ENCODE measurements around the gene AQR.
"Not testable (repeated sequence)": the region's sequence is repeated elsewhere in the genome, so short reads cannot be mapped to it uniquely, and the experiment has no call there.

The AQR gene

GRCh38 chr15:34865531-34865930 is 104.0 kb downstream of the AQR start:
- DNase-seq: no peak

- DNase-seq: no peak
Measured at GRCh38 chr15:34861214-34861613, 108.3 kb downstream of the AQR start.

- no peak for DNase-seq
Measured at GRCh38 chr15:34855893-34856292, 113.6 kb downstream of the AQR start.

- no peak for DNase-seq
Measured at GRCh38 chr15:34855413-34855812, 114.1 kb downstream of the AQR start.

- no peak for DNase-seq
Measured at GRCh38 chr15:34854232-34854631, 115.3 kb downstream of the AQR start.

GRCh38 chr15:34853001-34853758 is 116.4 kb downstream of the AQR start:
- no peak for DNase-seq

DNA sequence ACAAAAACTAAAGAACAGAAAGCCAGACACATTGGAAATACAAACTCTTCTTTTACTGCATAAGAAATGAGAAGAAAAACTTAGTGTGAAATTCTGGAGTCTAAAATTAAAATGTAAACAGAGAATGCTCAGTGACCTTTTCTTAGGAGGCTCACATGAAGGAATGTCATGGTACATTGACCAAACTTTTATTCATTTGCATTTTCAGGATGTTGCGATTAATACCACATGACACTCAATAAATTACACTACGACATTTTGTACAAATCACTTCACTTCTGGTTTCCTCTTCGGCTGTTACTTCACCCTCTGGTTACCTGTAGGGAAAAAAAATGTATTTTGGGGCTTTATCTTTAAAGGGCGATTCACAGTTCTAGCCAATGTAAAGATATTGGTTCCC is 117.8 kb downstream of the AQR start:
- DNase-seq: no peak

DNA sequence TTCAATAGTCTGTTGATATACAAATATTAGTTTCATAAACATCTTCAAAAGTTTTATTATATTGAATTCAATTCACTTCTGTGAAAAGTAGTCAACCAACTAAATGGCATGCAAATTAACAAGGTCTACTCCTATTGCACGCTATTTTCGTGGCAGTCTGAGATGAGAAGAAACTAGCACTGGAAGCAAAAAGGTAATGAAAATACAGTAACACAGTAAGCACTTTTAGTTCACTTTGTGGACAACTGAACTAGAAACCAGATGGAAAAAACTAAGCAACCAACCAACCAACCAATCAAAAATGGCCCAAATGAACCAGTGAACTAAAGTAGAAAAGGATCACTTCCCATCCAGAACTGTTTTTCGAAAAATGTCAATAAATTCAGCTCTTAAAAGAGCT is 118.5 kb downstream of the AQR start:
- no peak for DNase-seq

DNA sequence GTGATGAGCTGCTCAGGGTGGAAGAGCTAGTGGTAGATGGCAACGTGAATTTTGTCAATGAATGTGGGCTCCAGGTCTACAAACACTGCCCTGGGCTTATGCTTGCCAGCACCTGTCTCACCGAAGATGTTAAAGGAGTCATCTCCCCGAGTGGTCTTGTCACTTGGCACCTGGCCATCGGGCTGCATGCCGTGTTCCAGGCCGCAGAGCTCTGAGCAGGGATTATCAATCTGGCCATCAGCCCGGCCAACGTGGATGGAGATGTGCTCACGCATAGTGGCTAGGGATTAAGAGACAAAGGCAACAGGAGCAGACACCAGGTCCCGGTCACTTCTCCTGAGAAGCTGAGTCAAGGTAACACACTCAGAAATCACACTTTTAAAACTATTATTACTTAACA is 119.4 kb downstream of the AQR start:
- DNase-seq: no peak

DNA sequence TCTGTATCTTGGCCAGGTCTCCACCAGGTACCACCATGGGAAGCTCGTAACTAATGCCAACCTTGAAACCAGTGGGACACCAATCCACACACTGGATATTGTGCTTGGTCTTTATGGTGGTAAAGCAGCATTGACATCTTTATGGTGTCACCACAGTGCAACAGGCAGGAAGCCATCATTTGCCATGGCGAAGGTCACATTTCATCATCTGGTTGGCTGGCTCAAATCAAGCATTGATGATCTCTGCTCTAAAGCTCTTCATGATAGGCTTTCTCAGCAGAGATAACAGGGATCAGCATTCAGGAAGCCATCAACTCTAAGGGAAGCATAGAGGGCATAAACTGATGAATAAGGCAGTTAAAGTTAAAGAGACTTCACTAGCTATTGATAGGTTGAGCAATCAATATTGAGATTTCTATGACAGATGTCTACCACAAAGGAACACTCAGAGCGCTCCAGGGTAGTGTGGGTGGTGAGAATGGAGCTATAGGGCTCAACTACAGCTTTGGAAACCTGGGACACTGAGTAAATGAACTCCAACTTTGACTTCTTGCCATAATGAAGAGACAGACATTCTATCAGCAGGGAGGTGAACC is 120.1 kb downstream of the AQR start:
- DNase-seq: no peak

GRCh38 chr15:34847598-34847997 is 121.9 kb downstream of the AQR start:
- DNase-seq: no peak

DNA sequence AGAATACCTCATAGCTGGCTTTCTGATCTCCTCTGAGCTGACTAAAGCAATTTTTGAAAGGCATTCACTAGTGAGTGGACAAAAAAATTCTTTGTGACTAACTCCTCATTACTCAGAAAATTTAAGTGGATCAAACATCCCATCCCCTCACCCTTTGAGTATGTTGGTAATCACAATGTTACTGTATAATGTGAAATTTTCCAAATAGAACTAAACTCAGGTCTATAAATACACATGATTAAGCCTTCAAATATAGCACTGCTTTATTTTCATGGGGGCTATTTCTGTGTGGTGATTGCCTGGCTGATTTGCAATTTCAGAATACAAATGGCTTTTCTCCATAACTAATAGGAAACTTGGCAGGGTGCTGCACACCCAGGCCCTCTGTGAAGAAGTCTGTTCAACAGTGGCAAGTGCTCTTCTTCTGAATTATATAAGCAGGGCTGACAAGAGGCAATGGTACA is 128.2 kb downstream of the AQR start:
- no peak for DNase-seq

- DNase-seq: no peak
Measured at GRCh38 chr15:34838282-34838681, 131.3 kb downstream of the AQR start.

DNA sequence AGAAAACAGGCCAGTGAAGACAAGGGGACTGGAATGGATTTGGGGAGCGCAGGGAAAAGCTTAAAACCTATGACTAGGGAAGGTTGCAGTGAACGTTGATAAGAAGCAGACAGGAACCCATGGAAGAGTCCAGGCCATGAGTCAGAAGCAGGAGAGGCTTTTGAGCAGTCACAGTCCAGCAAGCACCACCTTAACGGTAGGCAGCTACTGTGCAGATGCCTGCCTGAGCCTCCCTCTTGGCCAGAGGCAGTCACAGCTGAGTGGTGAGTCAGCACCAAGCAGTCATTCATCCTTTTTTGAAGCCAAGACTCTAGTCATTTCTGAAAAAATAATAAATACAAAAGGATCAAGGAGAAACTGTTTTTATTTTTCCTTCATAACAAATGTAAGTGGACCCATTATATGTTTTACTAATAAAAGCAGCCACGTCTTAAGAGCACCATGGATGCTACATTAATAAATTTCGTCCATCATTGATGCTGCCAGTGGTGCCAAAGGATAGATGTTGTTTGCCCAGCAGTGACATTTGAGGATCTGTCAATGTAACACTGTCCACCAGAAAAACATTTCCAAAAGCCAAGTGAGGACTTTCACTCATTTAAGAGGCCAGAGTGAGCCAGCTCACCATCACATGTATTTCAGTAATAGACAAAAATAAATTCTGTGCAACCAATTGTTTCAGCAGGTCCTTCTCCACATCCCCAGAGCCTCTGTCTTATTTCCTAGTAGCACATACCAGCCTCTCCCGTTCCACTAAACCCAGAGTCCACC is 132.1 kb downstream of the AQR start:
- DNase-seq: no peak

- no peak for DNase-seq
Measured at GRCh38 chr15:34828145-34828911, 141.2 kb downstream of the AQR start.

- no peak for DNase-seq
Measured at GRCh38 chr15:34821831-34822230, 147.7 kb downstream of the AQR start.

GRCh38 chr15:34820110-34820509 is 149.4 kb downstream of the AQR start:
- DNase-seq: no peak

GRCh38 chr15:34818526-34818925 is 151.0 kb downstream of the AQR start:
- no peak for DNase-seq

- no peak for DNase-seq
Measured at GRCh38 chr15:34815836-34816235, 153.7 kb downstream of the AQR start.

DNA sequence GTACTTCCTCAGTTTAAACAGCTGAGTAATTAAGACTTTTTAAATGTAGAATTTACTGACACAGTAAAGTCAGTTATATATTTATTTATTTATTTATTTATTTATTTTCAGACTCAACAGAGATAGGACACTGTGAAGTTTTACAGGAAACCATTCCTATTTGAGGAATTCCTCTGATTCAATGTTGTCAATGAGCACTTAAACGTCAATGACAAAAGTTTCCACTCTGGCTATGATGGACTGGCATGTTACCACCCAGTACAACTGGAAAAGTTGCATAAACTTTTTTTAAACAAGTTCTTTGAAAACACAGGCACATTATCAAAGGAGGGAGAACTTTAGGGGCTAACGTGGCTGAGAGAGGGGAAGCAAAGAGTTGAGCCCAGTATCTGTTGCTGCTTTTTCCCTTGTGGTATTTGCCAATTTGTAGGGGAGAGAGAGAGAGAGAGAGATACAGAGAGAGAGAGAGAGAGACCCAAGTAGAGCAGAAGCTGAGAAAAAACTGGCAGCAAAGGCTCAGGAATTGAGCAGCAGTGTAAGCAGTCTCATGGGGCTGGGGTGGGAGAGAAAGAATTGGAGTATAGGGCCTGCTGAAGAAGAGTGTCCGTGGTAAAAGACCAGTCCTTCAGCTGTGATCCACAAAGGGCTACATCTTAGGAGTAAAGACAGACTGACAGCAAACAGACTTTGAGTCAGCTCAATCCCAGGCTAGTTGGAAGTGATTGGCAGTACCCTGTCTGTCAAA is 155.9 kb downstream of the AQR start:
- no peak for DNase-seq

GRCh38 chr15:34812868-34813365 is 156.6 kb downstream of the AQR start:
- not testable (repeated sequence) for DNase-seq

GRCh38 chr15:34812369-34812768 is 157.2 kb downstream of the AQR start:
- DNase-seq: no peak

Data from CD4-positive, alpha-beta T cell treated with Interleukin-17A for 4 hours (primary cell).